HCT116 (cell line): ENCODE data around the gene OR2H1. TPM values are rescaled to one million over a fixed set of nuclear protein-coding genes. Genes with fewer than 3 reads are reported as not detected.

ENCODE experiments used
- ATAC-seq: fragments of 200-7000 bp; cut with Tn5 transposase; 2 replicates; pipeline ENCODE4 v1.9.1; 2020; ENCODE audit warnings: mild to moderate bottlenecking, moderate library complexity
- BruUV-seq: library from RNA; stranded (reverse); fragments of 400-500 nt; replicated peaks from 2 replicates; lab custom pipeline; 2021; lab: Mats Ljungman, UMichigan
- CTCF ChIA-PET: fragments of 300-600 bp; sonication (Branson Sonifier 250); formaldehyde crosslinking; loops from one replicate; lab custom pipeline; 2021; ENCODE audit warnings: antibody characterized with exemption; lab: Charles Lee
- POLR2A ChIA-PET: fragments of 300-600, 350-600 bp; sonication (Branson Sonifier 250); formaldehyde crosslinking; loops from one replicate; lab custom pipeline; 2021; ENCODE audit warnings: antibody characterized with exemption; lab: Charles Lee
- RAD21 ChIA-PET, 2 experiments: fragments of 300-600 bp; sonication (Branson Sonifier 250); formaldehyde crosslinking; loops; one replicate each; lab custom pipeline; 2023; ENCODE audit warnings: low total read pairs in 2 of 2; ENCODE audit not compliant: uncharacterized antibody in 2 of 2, unreplicated experiment in 2 of 2, low non-redundant PET in 1 of 2; lab: Charles Lee
- DNase-seq: peaks from one replicate; pipeline ENCODE4 v3.0.0-alpha.2; 2010; ENCODE audit warnings: low read depth, low spot score
- H2AFZ ChIP-seq: fragments of 200-600 bp; shearing (Covaris generic), sonication (generic); 2 replicates; pipeline ENCODE4 v1.6.1; 2017; ENCODE audit warnings: low read depth, mixed run types, mixed read lengths, antibody characterized with exemption, low read length; ENCODE audit not compliant: poor library complexity, severe bottlenecking
- H3K27ac ChIP-seq: 2 replicates; pipeline ENCODE4 v1.5.1; 2012; ENCODE audit warnings: low read depth, low read length
- H3K27me3 ChIP-seq: fragments of 200-600 bp; sonication (generic); 2 replicates; pipeline ENCODE4 v1.6.1; 2016; ENCODE audit warnings: mixed run types, low read length, mixed read lengths; ENCODE audit not compliant: insufficient read depth
- H3K36me3 ChIP-seq, 2 experiments: fragments of 200-500 bp in 1 of 2; fragments of 200-600 bp in 1 of 2; sonication (Bioruptor generic) in 1 of 2; sonication (generic) in 1 of 2; 2 replicates each; pipeline versions ENCODE4 v1.5.1 to v1.6.1; 2014 to 2016; ENCODE audit warnings: low read length in 2 of 2, inconsistent platforms in 1 of 2, mixed read lengths in 1 of 2, mixed run types in 1 of 2; ENCODE audit not compliant: insufficient read depth in 2 of 2, control insufficient read depth in 1 of 2
- H3K4me1 ChIP-seq, 2 experiments: fragments of 200-600 bp in 1 of 2; sonication (generic) in 1 of 2; 2 replicates each; pipeline versions ENCODE4 v1.5.1 to v1.6.1; 2012 to 2017; ENCODE audit warnings: low read length in 2 of 2, inconsistent platforms in 1 of 2, mild to moderate bottlenecking in 1 of 2, mixed read lengths in 1 of 2, mixed run types in 1 of 2, moderate library complexity in 1 of 2; ENCODE audit not compliant: insufficient read depth in 2 of 2, control insufficient read depth in 1 of 2
- H3K4me2 ChIP-seq: fragments of 200-600 bp; sonication (generic); 2 replicates; pipeline ENCODE4 v1.6.1; 2017; ENCODE audit warnings: mixed run types, low read length, mixed read lengths
- H3K4me3 ChIP-seq, 2 experiments: fragments of 200-600 bp in 1 of 2; sonication (generic) in 1 of 2; replicated peaks in 1 of 2; 2 replicates each; pipeline ENCODE4 v1.5.1; 2011 to 2016; ENCODE audit warnings: low read length in 2 of 2, control low read depth in 1 of 2, low read depth in 1 of 2, mild to moderate bottlenecking in 1 of 2, mixed read lengths in 1 of 2, mixed run types in 1 of 2
- H3K79me2 ChIP-seq: fragments of 200-600 bp; sonication (generic); 2 replicates; pipeline ENCODE4 v1.6.1; 2017; ENCODE audit warnings: mild to moderate bottlenecking, mixed run types, low read length, moderate library complexity, mixed read lengths; ENCODE audit not compliant: insufficient read depth
- H3K9ac ChIP-seq: fragments of 200-600 bp; sonication (generic); 2 replicates; pipeline ENCODE4 v1.6.1; 2016; ENCODE audit warnings: low read length, mixed read lengths
- H3K9me2 ChIP-seq: fragments of 200-600 bp; sonication (generic), shearing (Covaris generic); 2 replicates; pipeline ENCODE4 v1.6.1; 2017; ENCODE audit warnings: mixed run types, mild to moderate bottlenecking, moderate library complexity; ENCODE audit not compliant: insufficient read depth
- H3K9me3 ChIP-seq, 2 experiments: fragments of 200-500 bp in 1 of 2; fragments of 200-600 bp in 1 of 2; sonication (Bioruptor generic) in 1 of 2; sonication (generic) in 1 of 2; 2 replicates each; pipeline ENCODE4 v1.6.1; 2014 to 2017; ENCODE audit warnings: low read length in 2 of 2, mixed read lengths in 2 of 2, inconsistent platforms in 1 of 2, low read depth in 1 of 2, mild to moderate bottlenecking in 1 of 2, mixed run types in 1 of 2, moderate library complexity in 1 of 2; ENCODE audit not compliant: control insufficient read depth in 1 of 2, insufficient read depth in 1 of 2
- H4K20me1 ChIP-seq: fragments of 200-600 bp; sonication (generic), shearing (Covaris generic); 2 replicates; pipeline ENCODE4 v1.6.1; 2017; ENCODE audit warnings: mixed run types, mild to moderate bottlenecking, moderate library complexity; ENCODE audit not compliant: insufficient read depth
- CBX3 ChIP-seq: IDR thresholded peaks from 2 replicates; pipeline ENCODE4 v1.6.1; 2012; ENCODE audit warnings: low read depth
- CEBPB ChIP-seq: IDR thresholded peaks from 2 replicates; pipeline ENCODE4 v1.6.1; 2012; ENCODE audit warnings: low read depth
- EGR1 ChIP-seq: IDR thresholded peaks from 2 replicates; pipeline ENCODE4 v1.6.1; 2012; ENCODE audit warnings: low read depth
- EZH2 ChIP-seq: fragments of 200-600 bp; sonication (generic); IDR thresholded peaks from 2 replicates; pipeline ENCODE4 v1.6.1; 2017; ENCODE audit warnings: antibody characterized with exemption, mixed run types
- EZH2phosphoT487 ChIP-seq: fragments of 200-600 bp; IDR thresholded peaks from 2 replicates; pipeline ENCODE4 v1.6.1; 2018; ENCODE audit warnings: antibody characterized with exemption, borderline replicate concordance
- FOSL1 ChIP-seq: IDR thresholded peaks from 2 replicates; pipeline ENCODE4 v1.6.1; 2012; ENCODE audit warnings: low read depth
- JUND ChIP-seq: IDR thresholded peaks from 2 replicates; pipeline ENCODE4 v1.6.1; 2012
- POLR2A ChIP-seq: IDR thresholded peaks from 2 replicates; pipeline ENCODE4 v1.7.0; 2011; ENCODE audit warnings: borderline replicate concordance; ENCODE audit not compliant: insufficient read depth, insufficient read length; ENCODE audit errors: extremely low read depth
- POLR2AphosphoS5 ChIP-seq: IDR thresholded peaks from 2 replicates; pipeline ENCODE4 v1.6.1; 2011; ENCODE audit warnings: mild to moderate bottlenecking, low read depth, low read length, moderate library complexity
- RAD21 ChIP-seq: IDR thresholded peaks from 2 replicates; pipeline ENCODE4 v1.6.1; 2012; ENCODE audit warnings: low read depth, mild to moderate bottlenecking
- SIN3A ChIP-seq: IDR thresholded peaks from 2 replicates; pipeline ENCODE4 v1.6.1; 2012; ENCODE audit warnings: low read depth
- SP1 ChIP-seq: IDR thresholded peaks from 2 replicates; pipeline ENCODE4 v1.6.1; 2012; ENCODE audit warnings: low read depth
- SRF ChIP-seq: IDR thresholded peaks from 2 replicates; pipeline ENCODE4 v1.6.1; 2012; ENCODE audit warnings: low read depth
- TCF7L2 ChIP-seq: IDR thresholded peaks from 2 replicates; pipeline ENCODE4 v1.7.0; 2011; ENCODE audit warnings: borderline replicate concordance, inconsistent platforms; ENCODE audit not compliant: insufficient read depth, insufficient read length; ENCODE audit errors: extremely low read depth
- YY1 ChIP-seq: IDR thresholded peaks from 2 replicates; pipeline ENCODE4 v1.6.1; 2011; ENCODE audit warnings: low read length, low read depth, moderate library complexity, mild to moderate bottlenecking; ENCODE audit not compliant: insufficient replicate concordance; ENCODE audit errors: extremely low read depth
- ZFX ChIP-seq: fragments of 450-650 bp; IDR thresholded peaks from 2 replicates; pipeline ENCODE4 v1.6.1; 2017
- ZNF274 ChIP-seq: fragments of 200-500 bp; sonication (Bioruptor generic); IDR thresholded peaks from 2 replicates; pipeline ENCODE4 v1.6.1; 2014; ENCODE audit warnings: mild to moderate bottlenecking, low read depth, low read length, inconsistent platforms
- intact Hi-C: fragments of 100-400 bp; cut with micrococcal nuclease; formaldehyde crosslinking; loops from 2 replicates; pipeline ENCODE4 v1.10.0; 2022
- total RNA-seq: library from RNA; stranded (reverse); gene quantifications from one replicate; pipeline ENCODE4 v1.2.1, GENCODE V29; 2021; ENCODE audit not compliant: unreplicated experiment
- TF ChIP-seq, protein P1 (sequence below): IDR thresholded peaks from 2 replicates; pipeline ENCODE4 v1.6.1; 2012
- TF ChIP-seq, protein P2 (sequence below): IDR thresholded peaks from 2 replicates; pipeline ENCODE4 v1.6.1; 2012
- TF ChIP-seq, protein P3 (sequence below), 3 experiments: fragments of 200-600 bp in 1 of 3; sonication (generic) in 1 of 3; IDR thresholded peaks in 2 of 3; conservative IDR thresholded peaks in 1 of 3; 2 replicates each; pipeline ENCODE4 v1.5.1; 2012 to 2017; ENCODE audit warnings: low read depth in 2 of 3, low read length in 2 of 3, antibody characterized with exemption in 1 of 3, borderline replicate concordance in 1 of 3, control low read depth in 1 of 3, mild to moderate bottlenecking in 1 of 3, mixed read lengths in 1 of 3, mixed run types in 1 of 3, moderate library complexity in 1 of 3; ENCODE audit not compliant: insufficient read depth in 1 of 3

The OR2H1 gene
- total RNA-seq, 1 experiment from 2014 or later: not detected

DNA sequence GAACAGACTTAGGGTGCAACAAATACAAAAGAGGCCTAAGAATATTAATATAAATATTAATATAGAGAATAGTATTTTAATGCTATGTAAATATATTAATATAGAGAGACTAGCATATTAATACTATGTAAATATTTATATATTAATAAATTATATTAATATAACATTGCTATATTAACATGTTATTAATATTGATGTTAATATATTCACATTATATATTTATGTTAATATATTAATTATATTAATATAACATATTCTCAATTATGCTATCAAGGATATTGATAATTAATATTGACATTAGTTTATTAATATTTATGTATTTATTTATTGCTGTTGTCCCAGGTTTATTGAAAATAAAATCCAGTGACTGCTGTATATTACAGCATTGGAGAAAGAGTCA lies 31.9 kb downstream of the OR2H1 start:
- H3K4me1 ChIP-seq: no peaks in the 10 kb centered on the region
- no peak for DNase-seq
- H3K27me3 ChIP-seq: peaks cover 4% of the 10 kb centered on the region; the same call in 1 of the 2 replicates
- no peaks in the 10 kb centered on the region for H3K36me3 ChIP-seq
- POLR2A ChIA-PET: no interaction called here
- H2AFZ ChIP-seq: no peak overlapping the region
- no peak overlapping the region for H3K4me3 ChIP-seq
- RAD21 ChIA-PET: no interaction called here
- BruUV-seq: no TSS peak
- H3K79me2 ChIP-seq: no peaks in the 10 kb centered on the region
- no peaks in the 10 kb centered on the region for H3K9me3 ChIP-seq
- no peak for TF ChIP-seq SP1
- no peak for TF ChIP-seq FOSL1
- TF ChIP-seq POLR2A: no peak
- no peak for TF ChIP-seq YY1
- TF ChIP-seq, protein P1, sequence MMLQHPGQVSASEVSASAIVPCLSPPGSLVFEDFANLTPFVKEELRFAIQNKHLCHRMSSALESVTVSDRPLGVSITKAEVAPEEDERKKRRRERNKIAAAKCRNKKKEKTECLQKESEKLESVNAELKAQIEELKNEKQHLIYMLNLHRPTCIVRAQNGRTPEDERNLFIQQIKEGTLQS: no peak
- no peak for TF ChIP-seq TCF7L2
- no peak for TF ChIP-seq ZFX
- TF ChIP-seq SIN3A: no peak
- no peak overlapping the region for H3K4me2 ChIP-seq
- no peaks in the 10 kb centered on the region; the same call in 1 of the 2 replicates for H3K9me2 ChIP-seq
- CTCF ChIA-PET: no interaction called here
- no peak overlapping the region for H3K27ac ChIP-seq
- H4K20me1 ChIP-seq: no peaks in the 10 kb centered on the region
- H3K9ac ChIP-seq: no peak overlapping the region
- ATAC-seq: no peak
- intact Hi-C loops: no loop called here

DNA sequence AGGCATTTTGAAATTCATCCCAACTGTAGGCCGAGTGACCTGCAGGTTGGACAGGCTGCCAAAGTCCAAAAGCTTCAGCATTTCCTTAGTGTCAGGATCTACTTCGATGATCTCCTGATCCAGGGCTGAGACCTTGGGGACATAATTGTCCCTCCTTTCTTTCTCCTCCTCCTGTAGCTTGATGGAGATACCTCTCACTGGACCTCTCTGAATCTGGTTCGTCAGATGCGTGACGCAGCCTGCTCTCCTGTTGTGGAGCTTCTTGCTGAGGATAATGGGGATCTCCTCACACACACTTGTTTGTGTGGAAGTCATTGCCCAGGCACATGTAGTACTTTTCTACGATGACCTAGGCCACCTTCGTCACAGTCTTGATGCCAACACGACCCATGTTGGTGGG lies 32.3 kb downstream of the OR2H1 start:
- no peak overlapping the region for H3K4me2 ChIP-seq
- no peak for DNase-seq
- no peaks in the 10 kb centered on the region for H3K9me3 ChIP-seq
- no peaks in the 10 kb centered on the region; the same call in 1 of the 2 replicates for H3K9me2 ChIP-seq
- intact Hi-C loops: no loop called here
- H3K4me1 ChIP-seq: no peaks in the 10 kb centered on the region
- no peak overlapping the region for H3K27ac ChIP-seq
- no peak overlapping the region for H3K9ac ChIP-seq
- BruUV-seq: no TSS peak
- H3K4me3 ChIP-seq: no peak overlapping the region
- no peak for ATAC-seq
- H4K20me1 ChIP-seq: no peaks in the 10 kb centered on the region
- no peaks in the 10 kb centered on the region for H3K36me3 ChIP-seq
- TF ChIP-seq TCF7L2 (no peak), RAD21 (no peak), JUND (no peak), YY1 (no peak), SIN3A (no peak), CEBPB (no peak), SP1 (no peak), ZFX (no peak), POLR2A (no peak), EZH2phosphoT487 (no peak), EZH2 (no peak), EGR1 (no peak), CBX3 (no peak), ZNF274 (no peak), POLR2AphosphoS5 (no peak), SRF (no peak), FOSL1 (no peak)
- TF ChIP-seq, protein P2, sequence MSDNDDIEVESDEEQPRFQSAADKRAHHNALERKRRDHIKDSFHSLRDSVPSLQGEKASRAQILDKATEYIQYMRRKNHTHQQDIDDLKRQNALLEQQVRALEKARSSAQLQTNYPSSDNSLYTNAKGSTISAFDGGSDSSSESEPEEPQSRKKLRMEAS: no peak
- TF ChIP-seq, protein P3, sequence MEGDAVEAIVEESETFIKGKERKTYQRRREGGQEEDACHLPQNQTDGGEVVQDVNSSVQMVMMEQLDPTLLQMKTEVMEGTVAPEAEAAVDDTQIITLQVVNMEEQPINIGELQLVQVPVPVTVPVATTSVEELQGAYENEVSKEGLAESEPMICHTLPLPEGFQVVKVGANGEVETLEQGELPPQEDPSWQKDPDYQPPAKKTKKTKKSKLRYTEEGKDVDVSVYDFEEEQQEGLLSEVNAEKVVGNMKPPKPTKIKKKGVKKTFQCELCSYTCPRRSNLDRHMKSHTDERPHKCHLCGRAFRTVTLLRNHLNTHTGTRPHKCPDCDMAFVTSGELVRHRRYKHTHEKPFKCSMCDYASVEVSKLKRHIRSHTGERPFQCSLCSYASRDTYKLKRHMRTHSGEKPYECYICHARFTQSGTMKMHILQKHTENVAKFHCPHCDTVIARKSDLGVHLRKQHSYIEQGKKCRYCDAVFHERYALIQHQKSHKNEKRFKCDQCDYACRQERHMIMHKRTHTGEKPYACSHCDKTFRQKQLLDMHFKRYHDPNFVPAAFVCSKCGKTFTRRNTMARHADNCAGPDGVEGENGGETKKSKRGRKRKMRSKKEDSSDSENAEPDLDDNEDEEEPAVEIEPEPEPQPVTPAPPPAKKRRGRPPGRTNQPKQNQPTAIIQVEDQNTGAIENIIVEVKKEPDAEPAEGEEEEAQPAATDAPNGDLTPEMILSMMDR (IDR thresholded peaks at IDR 0.05 in 2 of 3, conservative IDR thresholded peaks at IDR 0.05 in 1 of 3; ENCODE audit: borderline replicate concordance in 1 of 3, insufficient read depth in 1 of 3, low read depth in 2 of 3, low read length in 2 of 3): no peak
- RAD21 ChIA-PET: no interaction called here
- H3K27me3 ChIP-seq: peaks cover 4% of the 10 kb centered on the region; the same call in 1 of the 2 replicates
- H2AFZ ChIP-seq: no peak overlapping the region
- CTCF ChIA-PET: no interaction called here
- H3K79me2 ChIP-seq: no peaks in the 10 kb centered on the region
- POLR2A ChIA-PET: no interaction called here
